Neural crest cell (in vitro differentiated cells): ENCODE results near the gene DR1. TPM values are rescaled to one million over a fixed set of nuclear protein-coding genes. Genes with fewer than 3 reads are reported as not detected.

ENCODE experiments used
- DNase-seq: peaks from one replicate; pipeline ENCODE4 v3.0.0; 2021; ENCODE audit warnings: low read depth, mixed read lengths, low spot score
- H3K27ac Mint-ChIP-seq: one replicate; pipeline ENCODE4 v1.8.0; 2021; ENCODE audit warnings: mild to moderate bottlenecking, mixed read lengths; ENCODE audit not compliant: unreplicated experiment
- H3K27me3 Mint-ChIP-seq: 2 replicates; pipeline ENCODE4 v1.8.0; 2021; ENCODE audit warnings: low read depth, mild to moderate bottlenecking, mixed read lengths
- H3K36me3 Mint-ChIP-seq: 2 replicates; pipeline ENCODE4 v1.8.0; 2021; ENCODE audit warnings: low read depth, mild to moderate bottlenecking, mixed read lengths
- H3K4me1 Mint-ChIP-seq: 2 replicates; pipeline ENCODE4 v1.8.0; 2021; ENCODE audit warnings: mixed read lengths
- H3K4me3 Mint-ChIP-seq: one replicate; pipeline ENCODE4 v1.8.0; 2021; ENCODE audit warnings: mild to moderate bottlenecking, mixed read lengths
- H3K9me3 Mint-ChIP-seq: 2 replicates; pipeline ENCODE4 v1.8.0; 2021; ENCODE audit warnings: mixed read lengths
- CTCF ChIP-seq: fragments of 200-600 bp; sonication (generic); conservative IDR thresholded peaks from 2 replicates; pipeline ENCODE4 v1.5.0; 2021; ENCODE audit warnings: antibody characterized with exemption, mild to moderate bottlenecking
- total RNA-seq: library from RNA; stranded (reverse); gene quantifications from 2 replicates; pipeline ENCODE4 v1.2.1, GENCODE V29; 2021

DR1 gene
- total RNA-seq, 1 donor from 2014 or later, result 62.7 TPM

DNA sequence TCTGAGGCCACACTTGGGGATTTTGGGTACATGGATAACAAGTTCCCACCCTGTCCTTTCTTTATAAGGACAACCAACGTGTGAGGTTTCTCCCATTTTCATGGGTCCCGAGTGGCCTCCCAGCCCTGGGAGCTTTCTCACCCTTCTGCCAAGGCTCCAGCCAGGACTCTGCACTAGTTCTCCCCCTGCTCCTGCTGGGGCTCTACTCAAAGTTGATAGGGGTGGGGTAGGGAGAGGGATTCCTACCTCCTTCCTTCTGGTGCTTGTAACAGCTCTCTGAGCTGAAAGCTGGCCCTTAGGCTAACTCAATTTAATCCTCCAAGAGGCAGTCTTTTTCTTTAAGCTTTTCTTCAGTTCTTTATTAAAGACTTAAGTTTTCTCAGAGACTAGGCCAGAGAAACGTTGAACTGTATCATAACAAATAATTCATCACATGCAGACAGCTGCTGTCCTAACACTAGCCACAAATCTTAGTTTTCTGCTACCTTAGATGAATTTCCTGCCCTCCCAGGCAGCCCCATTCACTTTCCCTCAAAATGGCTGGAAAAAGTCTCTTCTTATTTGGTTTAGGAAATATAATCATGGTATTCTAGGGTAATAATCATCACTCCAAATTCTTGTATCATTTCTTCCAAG is 22.4 kb upstream of the DR1 start:
- Mint-ChIP-seq H3K27me3 (no peaks in the 10 kb centered on the region), H3K4me1 (no peaks in the 10 kb centered on the region), H3K4me3 (no peak overlapping the region), H3K9me3 (peaks cover 4% of the 10 kb centered on the region), H3K36me3 (no peaks in the 10 kb centered on the region), H3K27ac (no peak overlapping the region)
- TF ChIP-seq CTCF, result no peak
- no peak for DNase-seq

GRCh38 chr1:93324486-93325464 is 20.9 kb upstream of the DR1 start:
- H3K4me3 Mint-ChIP-seq, result no peak overlapping the region
- H3K9me3 Mint-ChIP-seq, result peaks cover 4% of the 10 kb centered on the region
- H3K4me1 Mint-ChIP-seq, result no peaks in the 10 kb centered on the region
- H3K27me3 Mint-ChIP-seq, result no peaks in the 10 kb centered on the region
- no peak overlapping the region for H3K27ac Mint-ChIP-seq
- H3K36me3 Mint-ChIP-seq, result no peaks in the 10 kb centered on the region
- DNase-seq, result no peak
- TF ChIP-seq CTCF, result no peak

DNA sequence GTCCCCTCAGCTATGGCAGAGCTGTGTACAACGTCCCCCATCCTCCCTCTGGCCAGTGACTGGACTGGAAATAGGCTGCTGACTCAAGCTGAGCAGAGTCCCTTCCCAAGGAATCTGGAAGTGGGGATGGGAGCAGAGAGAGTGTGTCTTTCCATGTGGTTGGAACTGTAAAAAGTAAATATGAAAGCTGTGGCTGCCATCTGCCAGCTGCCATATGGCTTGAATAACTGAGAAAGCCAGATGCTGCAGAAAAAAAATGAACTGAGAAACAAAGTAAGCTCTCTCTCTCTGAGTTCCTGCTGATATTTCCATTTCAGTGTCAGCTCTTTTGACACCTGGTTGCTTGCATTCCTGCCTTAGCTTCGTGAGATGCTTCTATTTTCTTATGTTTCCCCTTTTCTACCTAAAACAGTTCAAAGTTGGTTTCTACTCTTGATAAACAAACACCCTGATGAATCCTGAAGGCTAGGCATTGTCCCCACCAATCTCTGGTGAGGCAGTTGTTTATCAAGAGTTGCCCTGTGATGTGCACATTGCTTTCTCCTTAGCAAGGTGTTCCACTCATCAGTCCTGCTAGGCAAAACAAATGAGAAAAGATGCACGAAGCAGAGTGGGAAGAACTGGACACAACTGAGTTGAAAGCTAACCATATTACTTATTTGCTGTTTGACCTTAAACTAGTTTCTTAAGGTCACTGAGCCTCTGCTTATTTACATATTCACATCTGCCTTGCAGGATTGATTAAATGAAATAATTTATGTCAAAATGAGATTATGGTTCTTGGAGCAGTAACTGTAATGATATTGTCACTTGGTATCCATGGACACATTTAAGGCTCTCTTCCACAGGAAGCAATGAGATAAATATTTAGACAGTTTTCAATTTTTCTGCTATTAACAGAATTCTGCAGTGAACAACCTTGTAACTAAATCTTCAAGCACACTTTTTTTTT is 16.6 kb upstream of the DR1 start:
- Mint-ChIP-seq H3K36me3 (peaks cover 2% of the 10 kb centered on the region), H3K27me3 (no peaks in the 10 kb centered on the region), H3K4me1 (no peaks in the 10 kb centered on the region), H3K27ac (no peak overlapping the region), H3K9me3 (no peaks in the 10 kb centered on the region), H3K4me3 (no peak overlapping the region)
- no peak for DNase-seq
- no peak for TF ChIP-seq CTCF

- H3K27me3 Mint-ChIP-seq, result no peaks in the 10 kb centered on the region
- peaks cover 2% of the 10 kb centered on the region for H3K36me3 Mint-ChIP-seq
- H3K27ac Mint-ChIP-seq, result no peak overlapping the region
- no peak overlapping the region for H3K4me3 Mint-ChIP-seq
- no peak for DNase-seq
- no peaks in the 10 kb centered on the region for H3K9me3 Mint-ChIP-seq
- H3K4me1 Mint-ChIP-seq, result no peaks in the 10 kb centered on the region
- no peak for TF ChIP-seq CTCF
Measured at GRCh38 chr1:93330196-93330595, 15.5 kb upstream of the DR1 start.

GRCh38 chr1:93330617-93331016 is 15.1 kb upstream of the DR1 start:
- Mint-ChIP-seq H3K27ac (no peak overlapping the region), H3K27me3 (no peaks in the 10 kb centered on the region), H3K4me1 (no peaks in the 10 kb centered on the region), H3K36me3 (peaks cover 2% of the 10 kb centered on the region), H3K4me3 (no peak overlapping the region), H3K9me3 (no peaks in the 10 kb centered on the region)
- no peak for TF ChIP-seq CTCF
- DNase-seq, result no peak
